KMS-11 (cell line): ENCODE data around the gene GRIA4.

Experiments used
- H2AFZ ChIP-seq: fragments of 200-600 bp; sonication (generic); 2 replicates; pipeline ENCODE4 v1.6.1; 2016; ENCODE audit warnings: antibody characterized with exemption, mixed run types, low read depth
- H3K27ac ChIP-seq: fragments of 200-600 bp; sonication (generic); 2 replicates; pipeline ENCODE4 v1.6.1; 2016; ENCODE audit warnings: mild to moderate bottlenecking, mixed run types
- H3K27me3 ChIP-seq: fragments of 200-600 bp; sonication (generic); 2 replicates; pipeline ENCODE4 v1.6.1; 2017; ENCODE audit warnings: mild to moderate bottlenecking, low read depth, mixed run types, moderate library complexity; ENCODE audit not compliant: insufficient read depth
- H3K36me3 ChIP-seq: fragments of 200-600 bp; sonication (generic); 2 replicates; pipeline ENCODE4 v1.6.1; 2017; ENCODE audit warnings: mild to moderate bottlenecking, mixed run types; ENCODE audit not compliant: insufficient read depth
- H3K4me1 ChIP-seq: fragments of 200-600 bp; sonication (generic); 2 replicates; pipeline ENCODE4 v1.6.1; 2016; ENCODE audit warnings: mild to moderate bottlenecking, low read depth, mixed run types; ENCODE audit not compliant: poor library complexity, severe bottlenecking
- H3K4me2 ChIP-seq: fragments of 200-600 bp; sonication (generic); 2 replicates; pipeline ENCODE4 v1.7.0; 2016; ENCODE audit warnings: mild to moderate bottlenecking, mixed run types
- H3K4me3 ChIP-seq: fragments of 200-600 bp; sonication (generic); IDR thresholded peaks from 2 replicates; pipeline ENCODE4 v1.6.1; 2017; ENCODE audit warnings: low read depth, low read length, mixed read lengths; ENCODE audit not compliant: insufficient read depth
- H3K79me2 ChIP-seq: fragments of 200-600 bp; sonication (generic); 2 replicates; pipeline ENCODE4 v1.6.1; 2016; ENCODE audit warnings: low read depth, mixed run types; ENCODE audit not compliant: insufficient read depth
- H3K9ac ChIP-seq: fragments of 200-600 bp; sonication (generic); 2 replicates; pipeline ENCODE4 v1.6.1; 2016; ENCODE audit warnings: mild to moderate bottlenecking, mixed run types
- H4K20me1 ChIP-seq: fragments of 200-600 bp; sonication (generic); 2 replicates; pipeline ENCODE4 v1.6.1; 2016; ENCODE audit warnings: mild to moderate bottlenecking, mixed run types; ENCODE audit not compliant: insufficient read depth
- CTCF ChIP-seq: fragments of 200-600 bp; sonication (generic); conservative IDR thresholded peaks from 2 replicates; pipeline ENCODE4 v1.6.1; 2017; ENCODE audit warnings: low read depth, mild to moderate bottlenecking, antibody characterized with exemption, low read length, moderate library complexity, mixed read lengths

The GRIA4 gene

GRCh38 chr11:105790840-105791239 lies 181.0 kb downstream of the GRIA4 start:
- no peaks in the 10 kb centered on the region for H3K27me3 ChIP-seq
- H3K4me1 ChIP-seq = no peaks in the 10 kb centered on the region
- no peak overlapping the region for H3K4me2 ChIP-seq
- no peaks in the 10 kb centered on the region for H4K20me1 ChIP-seq
- no peaks in the 10 kb centered on the region for H3K36me3 ChIP-seq
- TF ChIP-seq CTCF = no peak
- H2AFZ ChIP-seq = no peak overlapping the region
- no peak overlapping the region for H3K4me3 ChIP-seq
- no peak overlapping the region for H3K9ac ChIP-seq
- no peaks in the 10 kb centered on the region for H3K79me2 ChIP-seq
- H3K27ac ChIP-seq = no peak overlapping the region

- no peak overlapping the region for H2AFZ ChIP-seq
- H3K4me1 ChIP-seq = no peaks in the 10 kb centered on the region
- H3K4me2 ChIP-seq = no peak overlapping the region
- TF ChIP-seq CTCF = no peak
- no peaks in the 10 kb centered on the region for H4K20me1 ChIP-seq
- H3K36me3 ChIP-seq = no peaks in the 10 kb centered on the region
- H3K4me3 ChIP-seq = no peak overlapping the region
- no peaks in the 10 kb centered on the region for H3K79me2 ChIP-seq
- no peak overlapping the region for H3K9ac ChIP-seq
- H3K27me3 ChIP-seq = no peaks in the 10 kb centered on the region
- H3K27ac ChIP-seq = no peak overlapping the region
These were observed 183.2 kb downstream of the GRIA4 start for GRCh38 chr11:105793092-105793491.

- no peaks in the 10 kb centered on the region for H3K36me3 ChIP-seq
- H4K20me1 ChIP-seq = no peaks in the 10 kb centered on the region
- no peak overlapping the region for H3K4me2 ChIP-seq
- TF ChIP-seq CTCF = no peak
- H3K9ac ChIP-seq = no peak overlapping the region
- no peak overlapping the region for H3K27ac ChIP-seq
- H3K27me3 ChIP-seq = no peaks in the 10 kb centered on the region
- H3K4me3 ChIP-seq = no peak overlapping the region
- no peaks in the 10 kb centered on the region for H3K79me2 ChIP-seq
- no peaks in the 10 kb centered on the region for H3K4me1 ChIP-seq
- no peak overlapping the region for H2AFZ ChIP-seq
These were observed 189.4 kb downstream of the GRIA4 start for GRCh38 chr11:105799263-105799662.

- no peak overlapping the region for H3K4me2 ChIP-seq
- TF ChIP-seq CTCF = no peak
These were observed 190.0 kb downstream of the GRIA4 start for GRCh38 chr11:105799728-105800462.

More at GRCh38 chr11:105799728-105800462, 190.0 kb downstream of the GRIA4 start:
- Histone ChIP-seq H3K27me3 (no peaks in the 10 kb centered on the region), H4K20me1 (no peaks in the 10 kb centered on the region), H3K27ac (no peak overlapping the region), H3K4me1 (no peaks in the 10 kb centered on the region), H3K79me2 (no peaks in the 10 kb centered on the region), H3K9ac (no peak overlapping the region), H2AFZ (no peak overlapping the region), H3K4me3 (no peak overlapping the region), H3K36me3 (no peaks in the 10 kb centered on the region)
